Small intestine (tissue), 7 donors: ENCODE measurements around the gene LMF1. TPM values are rescaled to one million over a fixed set of nuclear protein-coding genes. Genes with fewer than 3 reads are reported as not detected.
A peak's percentile ranks its signal among the peaks of the same experiment; 100 is the strongest.

Experiments
- DNase-seq, 2 donors: peaks; one replicate each; pipeline versions ENCODE4 v3.0.0 to v3.0.0-alpha.2; 2013
- FAIRE-seq: peaks from 2 replicates; lab custom pipeline; 2012; peaks lifted over from hg19 to GRCh38; lab: Jason Lieb, UNC
- H3K27ac ChIP-seq, 3 donors: one replicate each; pipeline ENCODE4 v1.5.1; 2013; ENCODE audit warnings: low read length in 2 of 3, mild to moderate bottlenecking in 2 of 3, control low read depth in 1 of 3, inconsistent platforms in 1 of 3, low read depth in 1 of 3, moderate library complexity in 1 of 3
- H3K27me3 ChIP-seq, 3 donors: one replicate each; pipeline ENCODE4 v1.6.1; 2013; ENCODE audit warnings: low read length in 3 of 3, inconsistent platforms in 1 of 3; ENCODE audit not compliant: control insufficient read depth in 3 of 3, insufficient read depth in 3 of 3
- H3K36me3 ChIP-seq, 3 donors: one replicate each; pipeline ENCODE4 v1.6.1; 2013; ENCODE audit warnings: low read length in 3 of 3, inconsistent platforms in 1 of 3, low read depth in 1 of 3, mild to moderate bottlenecking in 1 of 3, moderate library complexity in 1 of 3; ENCODE audit not compliant: control insufficient read depth in 3 of 3, insufficient read depth in 2 of 3
- H3K4me1 ChIP-seq, 3 donors: one replicate each; pipeline ENCODE4 v1.6.1; 2013; ENCODE audit warnings: low read length in 2 of 3, inconsistent platforms in 1 of 3, low read depth in 1 of 3, mild to moderate bottlenecking in 1 of 3, moderate library complexity in 1 of 3; ENCODE audit not compliant: control insufficient read depth in 3 of 3, insufficient read depth in 2 of 3
- H3K4me3 ChIP-seq, 3 donors: one replicate each; pipeline ENCODE4 v1.5.1; 2013; ENCODE audit warnings: low read length in 3 of 3, control low read depth in 1 of 3, inconsistent platforms in 1 of 3, low read depth in 1 of 3, mild to moderate bottlenecking in 1 of 3, moderate library complexity in 1 of 3
- H3K9me3 ChIP-seq, 2 donors: one replicate each; pipeline ENCODE4 v1.6.1; 2013; ENCODE audit warnings: low read depth in 1 of 2, low read length in 1 of 2; ENCODE audit not compliant: control insufficient read depth in 2 of 2, insufficient read depth in 1 of 2
- WGBS, 3 donors: extraction: QIAGEN DNeasy Blood & Tissue Kit; methylation state at CpG; one replicate each; pipeline ENCODE4 v1.1.7; 2013; 5-methylcytosine and 5-hydroxymethylcytosine counted together
- polyA plus RNA-seq, 4 donors: library from polyadenylated mRNA; stranded (reverse) in 3 of 4; unstranded in 1 of 4; fragments of 200-250 nt in 3 of 4; fragments of 120-200 nt in 1 of 4; gene quantifications; one replicate each; pipeline versions ENCODE4 v1.2.1 to v1.2.3, GENCODE V29; 2013
- donor health status: healthy with polysubstance abuse.
- donor health status: control.
- donor health status: control.
- donor health status: Bipolar disorder and iron deficiency.
- donor health status: healthy.

LMF1 gene
- polyA plus RNA-seq, 4 donors = 8.2 to 18.0 (median 9.2) TPM

DNA sequence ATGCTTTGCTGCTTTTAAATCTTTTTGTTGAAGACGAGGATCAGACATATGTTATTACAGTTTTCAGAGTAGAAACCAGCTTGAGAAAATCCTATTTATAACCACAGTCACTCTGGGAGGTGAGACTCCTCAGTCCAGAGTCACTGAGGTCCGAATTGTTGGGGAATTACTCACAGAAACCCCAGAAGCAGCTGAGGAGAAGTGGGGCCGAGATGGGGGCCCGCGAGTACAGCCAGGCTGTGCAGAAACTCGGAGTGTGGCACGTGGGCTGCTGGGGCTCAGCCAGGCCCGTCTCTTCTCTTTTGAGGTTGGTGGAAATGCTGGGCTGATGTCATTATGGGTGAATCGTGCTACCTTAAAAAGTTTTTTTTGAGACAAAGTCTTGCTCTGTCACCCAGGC is 155.8 kb downstream of the LMF1 start:
- Histone ChIP-seq H3K4me1 (peaks cover 0 to 3% (median 0%) of the 10 kb centered on the region in 3 donors), H3K9me3 (peaks cover 0 to 11% of the 10 kb centered on the region in 2 donors), H3K4me3 (no peak overlapping the region), H3K27ac (no peak overlapping the region), H3K36me3 (no peaks in the 10 kb centered on the region), H3K27me3 (peaks cover 9 to 53% (median 22%) of the 10 kb centered on the region in 3 donors)
- FAIRE-seq (no peak), DNase-seq (no peak)
- WGBS, 3 donors = 59 to 77% (median 64%) methylated on average over 9 of the region's 9 CpGs

DNA sequence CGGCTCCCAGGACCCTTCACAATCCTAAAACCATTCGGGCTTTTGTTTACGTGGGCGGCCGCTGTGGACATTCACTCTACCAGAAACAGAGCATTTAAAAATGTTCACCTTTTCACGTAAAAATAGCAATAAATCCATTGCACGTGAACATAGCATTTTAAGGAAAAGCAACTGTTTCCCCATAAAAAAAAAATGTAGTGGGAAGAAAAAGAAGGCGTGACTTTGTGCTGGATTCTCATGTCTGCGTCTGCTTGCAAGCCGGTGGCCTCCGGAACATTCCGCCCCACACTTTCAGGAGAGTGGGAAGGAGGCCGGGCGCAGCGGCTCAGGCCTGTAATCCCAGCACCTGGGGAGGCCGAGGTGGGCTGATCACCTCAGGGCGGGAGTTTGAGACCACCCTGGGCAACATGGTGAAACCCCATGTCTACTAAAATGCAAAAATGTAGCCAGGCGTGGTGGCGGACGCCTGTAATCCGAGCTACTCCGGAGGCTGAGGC is 156.8 kb downstream of the LMF1 start:
- 54 to 62% (median 62%) methylated on average over 21 to 22 of the region's 22 CpGs for WGBS, 3 donors
- FAIRE-seq = no peak

DNA sequence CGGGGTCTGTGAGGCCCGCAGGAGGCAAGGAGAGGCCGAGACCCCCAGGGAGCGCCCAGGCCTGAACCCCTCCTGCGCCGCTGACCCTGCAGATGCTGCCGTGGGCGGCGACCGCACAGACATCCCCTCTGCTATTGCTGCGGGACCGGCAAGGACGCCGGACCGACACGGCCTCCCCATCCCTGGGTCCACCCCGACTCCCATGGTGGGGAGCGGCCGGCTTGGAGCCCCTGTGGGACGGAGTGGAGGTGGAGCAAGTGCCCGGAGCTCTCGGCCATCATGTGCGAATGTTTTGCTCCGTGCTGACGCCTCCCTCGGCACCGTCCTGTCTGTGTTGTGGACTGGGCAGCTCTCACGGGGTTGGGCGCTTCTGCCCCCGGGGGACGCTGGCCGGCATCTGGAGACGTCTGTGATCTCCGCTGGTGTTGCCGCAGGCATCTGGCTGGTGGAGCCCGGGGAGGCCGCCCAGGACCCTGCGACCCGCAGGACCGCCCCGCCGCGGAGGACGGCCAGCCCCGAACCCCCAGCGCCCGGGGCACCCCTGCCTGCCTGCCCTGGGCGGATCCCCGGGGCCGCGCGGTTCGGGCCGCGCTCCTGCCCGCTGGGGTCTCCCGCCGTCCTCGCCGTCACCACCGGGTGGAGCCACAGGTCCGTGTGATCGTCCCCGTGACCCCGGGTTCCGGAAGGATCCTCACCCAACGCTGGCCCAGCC is 157.4 kb downstream of the LMF1 start:
- WGBS, 3 donors = 10 to 14% (median 14%) methylated on average over 52 to 67 of the region's 67 CpGs
- no peak for FAIRE-seq
- peaks cover 0 to 20% of the 10 kb centered on the region in 2 donors for H3K9me3 ChIP-seq
- H3K27ac ChIP-seq = no peak overlapping the region
- H3K4me1 ChIP-seq = peaks cover 0 to 5% (median 0%) of the 10 kb centered on the region in 3 donors
- DNase-seq = peak in 1 of 2 donors; percentile 52
- no peaks in the 10 kb centered on the region for H3K36me3 ChIP-seq
- H3K4me3 ChIP-seq = no peak overlapping the region
- H3K27me3 ChIP-seq = peaks cover 9 to 51% (median 20%) of the 10 kb centered on the region in 3 donors

More for the DNA sequence above, 156.8 kb downstream of the LMF1 start:
- Histone ChIP-seq H3K36me3 (no peaks in the 10 kb centered on the region), H3K4me1 (peaks cover 0 to 3% (median 0%) of the 10 kb centered on the region in 3 donors), H3K4me3 (no peak overlapping the region), H3K27me3 (peaks cover 9 to 53% (median 20%) of the 10 kb centered on the region in 3 donors), H3K9me3 (peaks cover 0 to 14% of the 10 kb centered on the region in 2 donors), H3K27ac (no peak overlapping the region)
- DNase-seq = no peak

DNA sequence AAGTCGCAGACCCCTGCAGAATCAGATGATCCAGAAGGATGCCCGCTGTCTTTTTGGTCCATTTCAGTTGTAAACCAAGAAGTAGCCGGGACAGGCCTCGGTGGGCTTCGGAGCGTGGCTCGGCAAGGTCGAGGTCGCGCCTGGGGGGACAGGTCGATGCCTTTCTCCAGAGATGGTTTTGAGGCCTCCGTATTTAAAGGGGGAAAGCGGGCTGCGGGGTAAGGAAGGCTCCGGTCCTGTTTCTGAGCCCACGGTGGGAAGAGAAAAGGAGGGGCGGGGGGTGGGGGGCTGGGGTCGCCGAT is 162.7 kb downstream of the LMF1 start:
- 28 to 35% (median 34%) methylated on average over 19 of the region's 19 CpGs for WGBS, 3 donors
- Histone ChIP-seq H3K4me3 (peak overlapping the region; percentile 39 to 87 (median 59)), H3K27ac (peak overlapping the region in 1 of 3 donors; percentile 13), H3K4me1 (peaks cover 0 to 4% (median 0%) of the 10 kb centered on the region in 3 donors), H3K27me3 (peaks cover 4 to 33% (median 11%) of the 10 kb centered on the region in 3 donors), H3K36me3 (peaks cover 0 to 3% (median 0%) of the 10 kb centered on the region in 3 donors), H3K9me3 (peaks cover 0 to 21% of the 10 kb centered on the region in 2 donors)
- no peak for FAIRE-seq
- no peak for DNase-seq

DNA sequence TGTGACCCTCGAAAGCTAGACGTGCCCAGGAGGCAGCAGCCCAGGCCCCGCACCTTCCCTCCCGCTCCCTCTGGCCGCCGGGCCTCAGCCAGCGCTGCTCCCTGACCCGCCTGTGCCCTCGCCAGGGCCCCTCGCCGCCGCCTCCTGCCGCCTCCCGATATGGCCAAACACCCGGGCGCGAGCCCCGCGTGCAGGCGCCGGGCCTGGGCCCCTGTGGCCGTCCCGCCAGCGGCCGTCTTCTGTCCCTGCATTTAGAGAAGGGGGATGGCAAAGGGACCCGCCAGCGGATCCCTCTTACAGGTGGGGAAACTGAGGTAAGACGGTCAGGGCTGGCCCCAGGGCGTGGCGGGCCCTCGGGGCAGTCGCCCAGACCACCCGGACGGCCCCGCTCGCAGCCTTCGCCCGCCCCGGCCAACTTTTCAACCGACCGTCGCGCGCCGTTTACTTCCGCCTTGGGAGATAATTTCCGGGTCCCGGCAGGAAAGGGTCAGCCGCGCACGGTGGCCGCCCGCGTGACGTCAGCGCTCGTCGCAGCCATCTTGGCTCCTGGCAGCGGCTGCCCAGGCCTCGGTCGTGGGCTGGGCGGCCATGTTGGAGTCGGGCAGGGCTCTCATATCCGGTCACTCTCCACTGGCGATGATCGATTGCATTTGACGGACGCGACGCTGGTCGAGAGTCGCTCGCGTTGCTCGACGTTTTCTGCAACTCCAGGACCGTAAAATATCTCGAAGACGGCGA is 163.3 kb downstream of the LMF1 start:
- no peak for FAIRE-seq

DNA sequence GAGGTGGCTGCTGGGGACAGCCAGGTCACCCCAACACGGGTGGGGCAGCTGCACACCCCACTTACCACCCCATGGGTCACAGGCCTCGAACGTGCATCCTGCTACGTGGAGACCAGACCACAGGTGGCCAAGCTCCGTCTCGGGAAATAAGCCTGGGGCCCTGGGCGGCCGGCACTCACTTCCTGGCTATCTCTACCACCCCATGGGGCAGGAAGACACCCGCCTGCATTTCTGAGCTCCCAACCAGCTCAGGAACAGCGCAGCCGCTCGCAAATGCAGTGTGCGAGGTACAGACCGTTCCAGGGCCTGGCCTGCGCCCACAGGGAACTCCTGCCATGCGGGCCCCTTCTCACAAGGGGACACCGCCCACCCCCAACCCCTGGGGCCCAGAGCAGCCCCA is 165.3 kb downstream of the LMF1 start:
- Histone ChIP-seq H3K27me3 (peaks cover 5 to 46% (median 17%) of the 10 kb centered on the region in 3 donors), H3K4me3 (no peak overlapping the region), H3K4me1 (peaks cover 0 to 4% (median 0%) of the 10 kb centered on the region in 3 donors), H3K9me3 (peaks cover 0 to 12% of the 10 kb centered on the region in 2 donors), H3K36me3 (peaks cover 0 to 3% (median 0%) of the 10 kb centered on the region in 3 donors), H3K27ac (no peak overlapping the region)
- 69 to 77% (median 72%) methylated on average over 17 of the region's 17 CpGs for WGBS, 3 donors
- FAIRE-seq (no peak), DNase-seq (no peak)

More for the DNA sequence above, 163.3 kb downstream of the LMF1 start:
- peak; percentile 89 to 96 for DNase-seq
- H3K27me3 ChIP-seq = peaks cover 3 to 34% (median 11%) of the 10 kb centered on the region in 3 donors
- peak overlapping the region; percentile 57 to 96 (median 93) for H3K27ac ChIP-seq
- H3K9me3 ChIP-seq = peaks cover 0 to 21% of the 10 kb centered on the region in 2 donors
- H3K4me1 ChIP-seq = peaks cover 0 to 4% (median 0%) of the 10 kb centered on the region in 3 donors
- WGBS, 3 donors = 10 to 13% (median 12%) methylated on average over 75 to 80 of the region's 80 CpGs
- H3K4me3 ChIP-seq = peak overlapping the region; percentile 59 to 87 (median 77)
- peaks cover 0 to 3% (median 0%) of the 10 kb centered on the region in 3 donors for H3K36me3 ChIP-seq

DNA sequence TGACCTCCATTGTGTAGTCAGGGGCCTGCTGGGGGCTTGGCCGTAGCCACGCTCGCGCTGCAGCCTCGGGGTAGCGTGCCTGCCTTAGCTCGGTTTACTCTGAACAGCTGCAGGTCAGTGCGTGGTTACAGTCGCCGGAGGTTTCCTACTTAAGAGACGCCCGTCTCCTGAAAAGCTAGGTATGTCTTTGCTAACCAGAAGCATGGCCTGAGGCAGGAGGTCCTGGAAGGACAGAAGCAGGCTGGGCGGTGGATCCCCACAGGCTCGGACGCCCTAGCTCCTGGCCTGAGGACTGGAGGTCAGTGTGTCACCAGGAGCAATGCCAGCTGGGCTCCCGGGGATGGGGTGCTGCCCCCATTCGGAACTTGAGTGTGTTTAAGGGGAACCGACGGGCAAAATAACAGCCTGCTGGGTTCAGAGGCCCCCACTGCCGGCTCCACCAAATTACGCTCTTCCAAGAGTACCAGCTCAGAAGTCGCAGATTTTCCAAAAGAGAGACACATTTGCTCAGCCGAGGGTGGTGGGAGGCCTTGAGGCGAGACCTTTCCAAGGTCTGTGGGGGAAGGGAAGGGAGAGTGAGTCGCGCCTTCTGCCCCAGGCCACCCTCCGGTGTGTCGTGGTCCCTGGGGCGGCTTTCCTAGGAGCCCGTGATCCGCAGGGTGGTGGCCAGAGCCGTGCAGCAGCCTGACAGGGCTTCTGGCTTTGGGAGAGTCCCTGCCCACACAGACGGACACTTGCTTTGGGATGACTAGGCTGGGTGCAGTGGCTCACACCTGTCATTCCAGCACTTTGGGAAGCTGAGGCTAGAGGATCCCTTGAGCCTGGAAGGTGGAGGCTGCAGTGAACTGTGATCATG is 166.4 kb downstream of the LMF1 start:
- FAIRE-seq (no peak), DNase-seq (no peak)
- Histone ChIP-seq H3K27ac (no peak overlapping the region), H3K9me3 (peaks cover 0 to 10% of the 10 kb centered on the region in 2 donors), H3K27me3 (peaks cover 5 to 56% (median 19%) of the 10 kb centered on the region in 3 donors), H3K4me3 (no peak overlapping the region), H3K4me1 (peaks cover 0 to 4% (median 0%) of the 10 kb centered on the region in 3 donors), H3K36me3 (peaks cover 0 to 3% (median 0%) of the 10 kb centered on the region in 3 donors)
- WGBS, 3 donors = 44 to 55% (median 54%) methylated on average over 33 of the region's 33 CpGs
